T-helper 9 cell (primary cell): Measurements from ENCODE around the gene MVP.

ENCODE experiments used
- DNase-seq: peaks from one replicate; pipeline ENCODE4 v3.0.0-alpha.2; 2020

Gene MVP

GRCh38 chr16:29804455-29805231, 15.6 kb upstream of the MVP start:
- DNase-seq = no peak

DNA sequence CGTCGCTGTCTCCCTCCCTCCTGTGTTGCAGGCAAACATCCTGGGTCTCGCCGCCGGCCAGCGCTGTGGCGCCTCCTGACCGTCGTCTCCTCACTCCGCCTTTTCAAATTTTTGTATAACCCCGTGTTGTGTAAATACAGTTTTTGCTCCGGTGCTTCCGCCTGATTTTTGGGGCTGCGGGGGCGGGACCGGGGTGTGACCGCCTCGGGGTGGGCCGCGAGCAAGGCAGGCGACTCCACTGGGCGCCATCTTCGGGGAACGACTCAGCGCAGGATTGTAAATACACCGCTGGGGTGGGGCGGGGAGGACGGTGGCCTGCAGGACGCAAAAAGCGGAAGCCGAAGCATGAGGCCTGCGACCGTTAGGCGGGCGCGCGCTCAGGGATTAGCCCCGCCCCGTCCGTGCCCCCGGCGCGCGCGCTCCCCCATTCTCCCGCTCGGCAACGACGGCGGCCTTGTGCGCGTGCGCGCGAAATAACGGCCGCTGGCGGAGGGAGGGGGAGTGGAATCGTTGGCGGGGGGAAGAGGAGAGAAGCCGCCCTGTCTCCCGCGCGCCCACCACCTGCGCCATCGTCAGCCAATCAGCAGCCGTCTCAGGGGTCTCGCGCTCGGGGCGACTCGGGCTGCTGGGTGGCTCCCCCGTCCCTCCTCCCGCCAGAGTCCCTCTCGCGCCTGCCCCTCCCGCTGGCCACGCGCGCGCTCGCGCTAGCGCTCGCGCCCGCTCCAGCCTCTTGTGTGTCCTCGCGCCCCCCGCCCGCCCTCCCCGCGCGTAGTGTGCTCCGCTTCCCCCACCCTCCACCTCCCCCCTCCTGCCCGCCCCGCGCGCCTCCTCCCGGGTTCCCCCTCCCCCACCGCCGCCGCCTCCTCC, 14.8 kb upstream of the MVP start:
- DNase-seq = peak; percentile 96

DNA sequence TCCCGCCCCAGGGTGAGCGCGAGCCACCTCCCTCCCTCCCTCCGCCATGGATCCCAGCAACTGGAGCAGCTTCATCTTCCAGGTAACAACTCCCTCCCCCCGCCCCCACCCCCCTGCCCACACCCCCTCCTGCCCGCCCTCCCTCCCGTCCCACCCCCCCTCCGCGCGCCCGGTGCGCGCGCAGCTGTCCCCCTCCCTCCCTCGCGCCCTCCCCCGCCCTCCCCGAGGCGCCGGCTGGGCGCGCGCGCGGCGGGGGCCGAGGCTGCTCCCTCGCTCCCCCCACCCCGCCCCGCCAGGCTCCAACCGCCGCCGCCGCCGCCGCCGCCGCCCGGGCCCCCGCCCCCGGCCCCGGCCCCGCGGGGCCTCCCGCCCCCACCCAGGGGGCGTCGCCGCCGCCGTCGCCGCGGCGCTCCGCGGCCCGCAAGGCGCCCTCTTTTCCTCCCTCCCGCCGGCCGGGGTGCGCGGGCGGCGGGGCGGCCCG, 14.1 kb upstream of the MVP start, which contains the start of gene MAZ:
Gene MAZ (plus strand): TSS at position 431 of the 481 bp plus-strand sequence. CDS start 173 bp downstream, outside the sequence.
- peak; percentile 75 for DNase-seq

DNA sequence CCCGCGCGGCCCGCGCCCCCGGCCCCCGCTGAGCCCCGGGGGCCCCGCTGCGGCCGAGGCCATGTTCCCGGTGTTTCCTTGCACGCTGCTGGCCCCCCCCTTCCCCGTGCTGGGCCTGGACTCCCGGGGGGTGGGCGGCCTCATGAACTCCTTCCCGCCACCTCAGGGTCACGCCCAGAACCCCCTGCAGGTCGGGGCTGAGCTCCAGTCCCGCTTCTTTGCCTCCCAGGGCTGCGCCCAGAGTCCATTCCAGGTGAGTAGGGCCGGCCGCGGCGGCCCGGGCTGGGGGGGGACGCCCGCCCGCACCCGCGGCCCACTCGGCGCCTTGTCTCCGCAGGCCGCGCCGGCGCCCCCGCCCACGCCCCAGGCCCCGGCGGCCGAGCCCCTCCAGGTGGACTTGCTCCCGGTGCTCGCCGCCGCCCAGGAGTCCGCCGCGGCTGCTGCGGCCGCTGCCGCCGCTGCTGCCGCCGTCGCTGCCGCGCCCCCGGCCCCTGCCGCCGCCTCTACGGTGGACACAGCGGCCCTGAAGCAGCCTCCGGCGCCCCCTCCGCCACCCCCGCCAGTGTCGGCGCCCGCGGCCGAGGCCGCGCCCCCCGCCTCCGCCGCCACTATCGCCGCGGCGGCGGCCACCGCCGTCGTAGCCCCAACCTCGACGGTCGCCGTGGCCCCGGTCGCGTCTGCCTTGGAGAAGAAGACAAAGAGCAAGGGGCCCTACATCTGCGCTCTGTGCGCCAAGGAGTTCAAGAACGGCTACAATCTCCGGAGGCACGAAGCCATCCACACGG, 13.4 kb upstream of the MVP start:
- DNase-seq = no peak

DNA sequence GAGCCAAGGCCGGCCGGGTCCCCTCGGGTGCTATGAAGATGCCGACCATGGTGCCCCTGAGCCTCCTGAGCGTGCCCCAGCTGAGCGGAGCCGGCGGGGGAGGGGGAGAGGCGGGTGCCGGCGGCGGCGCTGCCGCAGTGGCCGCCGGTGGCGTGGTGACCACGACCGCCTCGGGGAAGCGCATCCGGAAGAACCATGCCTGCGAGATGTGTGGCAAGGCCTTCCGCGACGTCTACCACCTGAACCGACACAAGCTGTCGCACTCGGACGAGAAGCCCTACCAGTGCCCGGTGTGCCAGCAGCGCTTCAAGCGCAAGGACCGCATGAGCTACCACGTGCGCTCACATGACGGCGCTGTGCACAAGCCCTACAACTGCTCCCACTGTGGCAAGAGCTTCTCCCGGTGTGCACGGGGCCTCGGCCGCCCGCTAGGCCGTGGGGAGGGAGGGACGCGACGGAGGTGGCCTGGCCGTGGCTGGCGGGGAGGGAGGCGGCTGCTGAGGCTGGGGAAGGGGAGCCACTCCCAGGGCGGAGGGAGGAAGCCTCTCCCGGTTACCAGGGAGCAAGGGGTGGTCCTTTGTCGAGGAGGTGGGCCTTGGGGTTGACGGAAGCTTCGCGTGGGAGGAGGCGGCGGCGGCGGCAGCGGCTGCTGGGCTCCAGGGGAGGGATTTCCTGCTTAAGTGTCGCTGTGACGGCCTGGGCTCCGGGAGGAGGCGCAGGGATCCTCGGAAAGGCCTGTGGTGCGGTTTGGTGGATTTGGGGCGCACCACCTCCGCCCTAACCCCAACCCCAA, 12.6 kb upstream of the MVP start:
- peak; percentile 75 for DNase-seq

- no peak for DNase-seq
Observed at GRCh38 chr16:29808219-29808900, 11.9 kb upstream of the MVP start.

DNA sequence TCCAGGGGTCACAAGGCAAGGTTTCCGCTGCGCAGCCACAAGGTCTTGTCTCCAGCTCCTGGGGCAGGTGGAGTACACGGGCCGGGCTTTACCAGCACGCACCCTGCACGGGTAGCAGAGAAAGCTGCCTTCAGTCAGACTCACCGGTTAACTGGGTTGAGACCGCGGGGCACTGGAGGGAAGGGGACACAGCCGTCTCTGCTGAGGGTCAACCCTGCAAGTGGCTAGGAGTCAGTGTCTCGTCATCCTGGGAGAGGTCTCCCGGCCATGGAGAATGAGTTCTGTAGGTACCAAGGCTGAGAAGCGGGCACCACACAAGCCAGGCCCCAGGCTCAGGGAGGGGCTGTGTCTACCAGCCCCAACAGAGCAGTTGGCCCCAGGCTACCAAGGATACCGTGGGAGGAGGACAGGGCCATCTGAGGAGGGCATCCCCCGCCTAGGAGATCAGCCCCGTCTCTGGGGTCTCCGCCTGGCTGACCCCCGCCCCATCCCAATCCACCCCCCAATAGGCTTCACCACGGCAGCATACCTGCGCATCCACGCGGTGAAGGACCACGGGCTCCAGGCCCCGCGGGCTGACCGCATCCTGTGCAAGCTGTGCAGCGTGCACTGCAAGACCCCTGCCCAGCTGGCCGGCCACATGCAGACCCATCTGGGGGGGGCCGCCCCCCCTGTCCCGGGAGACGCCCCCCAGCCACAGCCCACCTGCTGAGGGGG, 11.1 kb upstream of the MVP start:
- DNase-seq = no peak

- DNase-seq = no peak
Observed at GRCh38 chr16:29809850-29810698, 10.2 kb upstream of the MVP start.

DNA sequence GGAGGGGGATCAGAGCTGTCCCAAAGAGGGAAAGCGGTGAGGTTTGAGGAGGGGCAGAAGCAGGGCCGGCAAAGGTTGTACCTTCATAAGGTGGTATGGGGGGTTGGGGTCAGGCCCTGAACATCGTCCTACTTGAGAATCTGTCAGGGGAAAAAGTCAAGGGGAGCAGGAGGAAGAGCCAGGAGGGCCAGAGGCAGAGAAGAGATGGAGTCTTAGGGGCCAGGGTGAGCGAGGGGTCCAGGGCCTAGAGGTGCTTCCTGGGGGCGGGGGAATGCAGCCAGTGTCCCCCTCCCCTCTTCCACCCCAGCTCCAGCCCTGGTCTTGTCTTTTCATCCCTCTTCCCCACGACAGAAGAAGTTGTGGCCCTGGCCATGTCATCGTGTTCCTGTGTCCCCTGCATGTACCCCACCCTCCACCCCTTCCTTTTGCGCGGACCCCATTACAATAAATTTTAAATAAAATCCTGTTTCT, 9.5 kb upstream of the MVP start:
- DNase-seq = no peak

DNA sequence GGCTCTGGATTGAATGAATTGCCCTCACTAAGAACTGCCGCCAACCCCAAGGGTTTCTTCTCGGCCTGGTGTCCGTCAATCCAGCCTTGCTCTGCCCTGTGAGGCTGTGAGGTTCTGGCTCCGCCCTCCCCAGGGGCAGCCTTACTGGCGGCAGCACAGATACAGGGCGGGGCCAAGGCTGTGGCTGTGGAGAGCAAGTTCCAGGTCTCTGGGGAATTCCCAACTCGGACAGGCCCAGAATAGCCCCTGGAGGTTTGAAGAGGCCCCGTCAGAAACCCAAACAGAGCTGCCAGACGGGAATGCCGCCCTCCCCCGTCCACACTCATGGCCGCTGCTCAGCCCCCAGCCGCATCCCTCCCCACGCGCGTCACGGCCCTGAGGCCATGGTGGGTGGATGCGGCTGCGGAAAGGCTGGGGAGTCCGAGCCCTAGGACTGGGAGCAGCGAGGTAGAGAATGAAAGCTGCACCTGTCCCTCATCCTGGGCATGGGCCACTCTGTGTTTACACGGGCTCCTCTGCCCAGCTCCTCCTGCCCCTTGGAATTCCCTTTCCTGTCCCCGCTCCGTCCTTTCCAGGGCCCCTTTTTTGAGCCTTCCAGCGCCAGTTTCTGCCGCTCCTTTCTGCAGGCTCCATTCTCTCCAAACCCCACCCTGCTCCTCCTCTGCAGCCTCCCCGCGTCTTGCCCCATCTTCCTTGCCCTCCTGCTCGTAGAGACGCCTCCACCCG, 8.9 kb upstream of the MVP start:
- peak; percentile 59 for DNase-seq

- DNase-seq = peak; percentile 46
Observed at GRCh38 chr16:29811896-29812665, 8.2 kb upstream of the MVP start, which contains the start of gene PRRT2. Gene PRRT2 (plus strand): TSS chr16:29812193. CDS start chr16:29813055, 862 bp downstream.

GRCh38 chr16:29812754-29813643, 7.3 kb upstream of the MVP start:
- no peak for DNase-seq

DNA sequence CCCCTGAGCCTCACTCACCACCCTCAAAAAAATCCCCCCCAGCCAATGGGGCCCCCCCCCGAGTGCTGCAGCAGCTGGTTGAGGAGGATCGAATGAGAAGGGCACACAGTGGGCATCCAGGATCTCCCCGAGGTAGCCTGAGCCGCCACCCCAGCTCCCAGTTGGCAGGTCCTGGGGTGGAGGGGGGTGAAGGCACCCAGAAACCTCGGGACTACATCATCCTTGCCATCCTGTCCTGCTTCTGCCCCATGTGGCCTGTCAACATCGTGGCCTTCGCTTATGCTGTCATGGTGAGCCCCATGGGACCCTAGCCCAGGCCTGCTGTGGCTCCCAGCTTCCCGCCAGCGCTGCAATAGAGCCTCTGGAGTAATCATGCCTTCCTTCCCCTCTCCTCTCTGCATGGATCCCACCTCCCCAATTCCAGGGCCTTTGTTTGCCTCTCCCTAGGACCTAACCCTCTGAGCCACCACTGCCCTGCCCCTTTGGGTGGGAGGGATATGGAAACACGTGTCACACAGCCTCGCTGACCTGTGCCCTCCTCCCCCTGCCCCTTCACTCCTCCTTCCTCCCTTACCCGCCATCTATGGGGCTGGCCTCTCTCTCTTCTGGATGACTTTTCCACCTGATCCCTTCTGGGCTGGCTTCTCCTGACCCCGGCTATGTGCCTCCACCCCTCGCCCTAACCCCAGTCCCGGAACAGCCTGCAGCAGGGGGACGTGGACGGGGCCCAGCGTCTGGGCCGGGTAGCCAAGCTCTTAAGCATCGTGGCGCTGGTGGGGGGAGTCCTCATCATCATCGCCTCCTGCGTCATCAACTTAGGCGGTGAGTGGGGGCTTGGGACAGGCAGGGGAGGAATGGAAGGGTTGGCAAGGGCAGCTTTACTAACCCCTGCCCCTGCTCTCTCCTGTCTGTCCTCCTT, 6.4 kb upstream of the MVP start:
- no peak for DNase-seq

- no peak for DNase-seq
Observed at GRCh38 chr16:29814592-29814991, 5.7 kb upstream of the MVP start.

GRCh38 chr16:29815032-29815721, 5.1 kb upstream of the MVP start:
- no peak for DNase-seq
